ENCODE results near the gene NSUN5.
"Not testable (repeated sequence)": the region's sequence is repeated elsewhere in the genome, so short reads cannot be mapped to it uniquely, and the experiment has no call there.

The NSUN5 gene

DNA sequence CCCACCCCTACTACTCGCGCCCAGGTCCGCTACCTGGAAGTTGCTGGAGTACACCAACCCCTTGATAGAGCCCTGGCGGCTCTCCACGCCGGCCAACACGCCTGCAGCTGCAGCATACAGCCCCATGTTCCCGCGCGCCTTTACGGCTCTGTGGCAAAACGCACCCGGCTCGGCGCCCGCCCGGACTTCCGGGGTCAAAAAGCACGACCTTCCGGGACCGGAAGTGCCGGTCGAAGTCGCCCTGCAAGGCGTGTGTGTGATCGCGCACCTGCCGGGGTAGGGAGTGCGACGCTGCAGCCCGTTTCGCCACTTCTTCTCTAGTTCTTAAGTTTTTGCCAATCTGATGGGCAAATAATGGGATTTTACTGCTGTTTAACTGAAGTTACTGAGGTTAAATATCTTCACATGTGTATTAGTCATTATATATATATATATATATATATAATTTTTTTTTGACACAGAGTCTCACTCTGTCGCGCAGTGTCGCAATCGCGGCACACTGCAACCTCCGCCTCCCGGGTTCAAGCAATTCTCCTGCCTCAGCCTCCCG, at the start of gene NSUN5:
NSUN5 (minus strand) TSS at position 162 of the 550 bp plus-strand sequence; CDS start at position 126, 36 bp downstream.
- DNase-seq, result peak; percentile 51 to 89

DNA sequence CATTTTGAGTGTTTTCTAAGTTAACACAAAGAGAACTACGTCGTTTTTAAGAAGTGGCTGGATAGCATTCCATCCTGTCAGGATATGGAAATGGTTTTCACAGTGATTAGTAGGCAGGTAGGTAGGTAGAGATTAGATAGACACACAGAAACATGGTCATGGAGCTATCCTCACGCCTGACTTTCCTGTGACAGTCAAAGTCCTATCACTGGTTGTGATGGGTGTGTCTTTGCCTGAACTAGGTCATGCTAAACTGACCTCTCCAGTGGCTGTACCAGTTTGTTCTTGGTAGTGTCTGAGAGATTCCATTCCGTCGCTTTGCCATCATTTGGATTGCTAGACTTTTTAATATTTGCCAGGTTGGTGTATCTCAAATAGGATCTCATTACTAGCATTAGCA, 47.5 kb upstream of the NSUN5 start:
- no peak for DNase-seq

DNA sequence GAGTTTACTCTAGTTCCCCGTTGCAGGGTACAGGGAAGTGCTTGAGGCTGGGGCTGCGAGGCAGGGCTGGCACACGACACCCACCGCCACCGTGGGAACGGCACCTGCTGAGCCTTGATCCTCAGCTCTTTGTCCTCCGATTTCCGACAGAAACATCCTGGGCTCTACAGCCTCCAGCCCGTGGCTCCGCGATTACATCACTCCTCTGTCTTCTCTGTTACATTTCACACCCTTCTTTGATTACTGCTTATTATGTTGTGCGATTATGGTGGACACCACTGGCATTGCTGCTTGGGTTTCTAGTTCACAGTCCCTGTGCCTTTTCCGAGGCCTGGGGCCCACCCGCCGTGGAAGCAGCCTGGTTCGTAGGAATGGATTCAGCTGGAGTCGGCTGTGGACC, 46.2 kb upstream of the NSUN5 start:
- no peak for DNase-seq

DNA sequence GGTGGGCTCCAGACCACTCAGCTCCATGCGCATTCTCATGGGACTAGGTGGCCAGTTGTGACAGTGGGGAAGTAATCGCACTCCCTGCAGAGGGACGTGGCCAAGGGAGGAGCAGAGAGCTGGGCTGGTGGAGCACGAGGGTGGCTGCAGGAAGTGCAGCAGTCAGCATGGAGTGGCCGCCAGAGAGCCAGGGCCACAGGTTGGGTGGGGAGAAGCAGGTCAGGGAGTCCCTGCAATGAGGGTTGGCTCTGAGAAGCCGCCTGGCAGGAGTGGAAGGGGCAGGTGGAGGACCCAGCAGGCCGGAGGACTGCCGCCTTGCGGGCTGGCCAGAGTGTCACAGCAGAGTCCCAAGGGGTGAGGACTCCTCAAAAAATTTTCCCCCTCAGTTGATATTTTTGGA, 45.6 kb upstream of the NSUN5 start:
- no peak for DNase-seq

DNA sequence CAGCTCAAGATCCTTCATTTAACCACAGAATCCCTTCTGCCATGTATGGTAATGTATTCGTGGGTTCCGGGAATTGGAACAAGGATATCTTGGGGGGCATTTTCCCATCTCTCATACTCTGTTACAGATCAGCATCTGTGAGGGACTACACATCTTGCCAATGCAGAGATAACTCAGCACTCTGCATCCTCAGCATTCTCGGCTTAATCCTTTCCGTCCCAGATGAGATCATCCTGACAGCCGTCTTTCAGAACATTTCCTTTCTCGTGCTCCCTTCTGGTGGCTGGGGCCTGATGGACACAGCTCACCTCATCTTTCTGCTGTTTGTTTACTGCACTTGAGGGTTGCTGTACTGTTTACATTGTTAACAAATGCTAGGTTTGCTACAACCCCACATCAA, 44.6 kb upstream of the NSUN5 start:
- no peak for DNase-seq

DNA sequence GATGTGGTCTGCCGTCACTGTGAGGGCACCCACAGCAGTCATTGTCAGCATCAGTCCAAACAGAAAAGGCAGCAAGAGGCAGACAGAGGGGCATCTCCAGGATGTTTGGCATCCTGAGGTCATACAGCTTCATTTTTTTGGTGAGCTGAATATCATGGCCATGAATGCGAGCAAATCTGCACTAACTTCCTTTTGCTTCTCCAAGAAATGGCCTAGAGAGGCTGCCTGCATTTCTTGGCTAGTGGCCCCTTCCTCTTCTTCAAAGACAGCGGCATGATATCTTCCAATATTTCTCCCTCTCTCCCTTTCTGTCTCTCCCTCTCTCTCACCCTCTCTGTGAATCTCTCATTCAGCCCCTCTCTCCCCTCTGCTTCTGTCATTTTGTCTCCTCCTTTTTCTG, 44.2 kb upstream of the NSUN5 start:
- no peak for DNase-seq

DNA sequence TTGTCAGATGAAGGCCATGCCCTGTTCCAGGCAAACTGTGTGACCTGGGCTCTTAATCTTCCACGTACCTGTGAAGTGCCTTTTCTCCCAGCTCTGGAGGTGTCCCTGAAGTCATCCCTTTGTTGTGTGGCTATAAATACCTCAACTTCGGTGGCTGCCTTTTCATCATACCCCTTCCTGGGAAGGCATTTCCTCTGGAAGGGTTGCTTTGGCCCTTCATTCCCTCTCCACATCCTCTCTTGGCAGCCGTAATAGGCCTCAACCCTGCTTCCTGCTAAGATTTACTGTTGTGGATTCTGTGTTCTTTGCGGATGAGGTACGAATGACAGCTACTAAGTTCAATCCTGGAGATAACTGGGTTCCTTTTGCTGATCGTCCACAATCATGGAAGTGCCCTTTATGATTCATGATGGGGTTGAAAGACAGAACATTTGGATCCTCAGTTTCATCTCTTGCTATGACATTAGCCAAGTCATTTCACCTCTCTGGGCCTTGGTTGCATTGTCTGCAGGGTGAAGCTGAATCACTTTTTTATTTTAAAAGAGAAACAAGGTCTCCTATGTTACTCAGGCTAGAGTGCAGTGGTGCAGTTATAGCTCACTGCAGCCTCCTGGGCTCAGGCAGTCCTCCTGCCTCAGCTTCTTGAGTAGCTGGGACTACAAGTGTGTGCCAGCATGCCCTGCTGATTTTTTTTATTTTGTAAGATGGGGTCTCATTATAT, 43.0 kb upstream of the NSUN5 start:
- DNase-seq, result no peak

DNA sequence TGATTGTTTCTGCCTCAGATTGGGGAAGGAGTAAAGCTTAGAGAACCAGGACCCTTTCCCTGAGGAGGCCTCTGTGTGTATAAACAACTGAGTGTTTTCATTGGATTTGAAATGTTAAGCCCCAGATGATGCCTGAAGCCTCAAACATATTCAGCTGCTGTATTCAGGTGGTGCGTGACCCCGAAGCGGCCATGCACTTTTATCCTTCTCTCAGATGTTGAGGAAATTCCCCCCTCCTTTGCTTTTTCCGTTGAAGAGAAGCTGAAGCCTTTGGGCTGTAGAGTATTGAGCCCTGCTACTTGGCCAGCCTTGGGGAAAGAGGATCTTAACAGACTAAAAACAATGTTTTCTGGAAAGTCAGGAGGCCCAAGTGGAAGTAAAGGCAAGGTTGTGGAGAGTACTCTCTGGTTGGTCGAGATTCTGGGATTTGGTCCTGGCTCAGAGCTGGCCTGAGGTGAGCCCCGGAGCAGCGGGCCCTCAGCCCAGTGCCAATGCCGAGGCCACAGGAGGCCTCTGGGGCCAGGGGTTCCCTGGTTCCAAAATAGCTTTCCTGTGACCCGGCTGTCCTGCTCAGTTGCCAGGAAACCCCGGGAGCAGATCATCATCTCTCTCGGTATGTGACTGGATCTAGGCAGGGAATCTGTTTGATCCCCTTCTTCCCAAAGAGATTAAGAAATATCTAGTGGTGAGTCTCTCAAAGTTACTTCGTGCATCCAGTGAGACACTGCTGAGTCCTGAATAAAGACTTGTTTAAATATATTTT, 41.9 kb upstream of the NSUN5 start:
- no peak for DNase-seq

DNA sequence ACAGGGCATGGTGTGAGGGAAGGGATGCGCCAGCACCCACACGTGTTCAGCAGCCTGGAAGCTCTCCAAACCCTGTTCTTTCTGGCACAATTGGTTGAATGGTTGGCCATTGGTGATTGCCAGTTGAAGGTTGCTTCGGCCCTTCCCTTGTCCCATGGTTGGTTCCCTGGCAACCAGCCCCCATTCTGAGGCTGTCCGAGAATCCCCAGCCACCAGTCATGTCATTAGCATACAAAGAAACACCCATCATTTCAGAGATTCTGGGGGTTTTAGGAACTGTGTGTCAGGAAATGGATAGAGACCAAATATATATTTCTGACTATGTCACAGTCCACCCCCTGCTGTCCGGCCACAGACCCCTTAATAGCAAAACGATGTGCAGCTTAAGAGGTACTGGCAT, 41.1 kb upstream of the NSUN5 start:
- no peak for DNase-seq

DNA sequence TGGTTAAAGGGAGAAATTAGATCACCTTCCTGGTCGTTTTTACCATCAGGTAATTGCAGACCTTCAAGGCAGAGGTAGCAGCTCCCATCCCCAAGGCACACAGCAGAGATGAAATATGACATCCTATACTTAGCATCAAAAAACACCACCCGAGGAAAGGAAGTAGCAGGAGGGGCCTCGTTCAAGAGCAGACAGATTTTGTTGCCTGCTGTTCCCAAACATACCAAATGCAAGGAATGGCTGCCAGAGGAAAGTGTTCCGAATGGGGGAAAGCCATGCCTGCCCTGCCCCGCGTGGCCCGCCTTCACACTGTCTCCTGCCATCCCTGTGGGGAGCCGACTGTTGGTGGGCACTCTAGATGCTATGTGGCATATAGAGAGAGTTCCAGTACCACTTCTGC, 37.3 kb upstream of the NSUN5 start:
- peak in 1 of 2 experiments; percentile 71 for DNase-seq

DNA sequence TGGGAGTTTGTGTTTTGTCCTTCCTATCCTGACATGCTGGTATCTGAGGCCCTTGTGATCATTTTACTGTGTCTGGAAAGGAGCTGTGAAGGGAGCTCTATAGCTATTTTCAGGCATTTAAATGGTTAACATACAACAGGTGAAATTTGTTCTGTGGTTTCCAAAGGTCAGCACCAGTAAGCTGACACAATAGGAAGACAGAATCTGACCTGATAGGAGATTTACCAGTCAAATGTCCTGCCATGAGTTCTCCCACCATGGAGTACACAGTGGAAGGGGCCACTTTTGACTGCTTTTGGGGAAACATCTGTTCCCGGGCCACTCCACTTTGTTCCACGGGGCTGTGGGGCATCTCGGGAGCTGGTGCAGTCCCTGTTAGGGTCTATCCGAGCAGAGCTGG, 36.9 kb upstream of the NSUN5 start:
- DNase-seq, result peak; percentile 63 to 77

DNA sequence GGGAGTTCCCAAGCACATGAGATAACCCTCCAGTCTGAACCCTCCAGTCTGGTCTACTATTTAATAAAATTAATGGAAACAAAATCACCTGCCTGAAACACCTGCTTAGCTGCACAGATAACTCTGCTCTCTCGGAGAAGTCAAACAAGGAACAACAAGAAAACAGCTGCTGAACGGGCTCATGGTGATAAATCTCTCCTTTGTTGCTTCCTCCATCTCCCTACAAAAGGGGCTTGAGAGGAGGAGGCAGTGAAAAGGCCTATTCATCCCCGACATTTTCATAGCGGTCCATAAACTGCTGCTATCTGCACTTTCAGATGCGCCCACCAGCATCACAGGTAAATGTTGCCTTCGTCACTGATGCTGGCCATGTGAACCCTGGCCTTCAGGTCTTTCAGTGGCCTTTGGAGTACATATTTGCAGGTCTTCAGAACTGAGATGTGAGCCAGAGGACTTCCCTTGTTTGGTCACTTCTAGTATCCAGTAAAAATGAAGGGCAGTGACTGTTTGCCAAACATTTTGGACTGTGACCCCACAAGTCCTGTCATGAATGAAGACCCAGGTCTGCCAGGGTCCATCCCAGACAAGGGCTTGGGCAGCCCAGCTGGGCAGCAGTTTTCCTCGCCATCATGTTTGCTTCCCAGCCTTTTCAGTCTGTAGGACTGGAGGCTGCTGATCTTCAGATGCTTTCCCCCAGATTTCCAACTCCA, 35.2 kb upstream of the NSUN5 start:
- DNase-seq, result peak; percentile 22 to 23

DNA sequence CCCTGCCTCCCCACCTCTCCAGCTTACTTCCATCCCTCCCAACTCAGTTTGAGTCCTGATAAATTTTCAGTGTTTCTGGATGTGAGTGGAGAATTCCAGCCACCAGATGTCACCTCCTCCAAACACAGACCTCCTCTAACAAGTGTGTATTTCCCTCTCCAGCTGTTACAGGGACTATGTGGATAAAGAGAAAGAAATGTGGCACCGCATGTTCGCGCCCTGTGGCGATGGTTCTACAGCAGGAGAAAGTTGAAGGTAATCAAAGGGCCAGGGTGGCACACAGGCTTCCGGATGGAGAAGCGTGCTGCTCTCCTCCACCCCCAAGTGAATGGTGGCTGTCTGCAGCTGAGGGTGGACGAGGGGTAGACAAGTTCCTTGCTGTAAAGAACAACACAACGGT, 34.0 kb upstream of the NSUN5 start:
- DNase-seq, result peak in 1 of 2 experiments; percentile 43

DNA sequence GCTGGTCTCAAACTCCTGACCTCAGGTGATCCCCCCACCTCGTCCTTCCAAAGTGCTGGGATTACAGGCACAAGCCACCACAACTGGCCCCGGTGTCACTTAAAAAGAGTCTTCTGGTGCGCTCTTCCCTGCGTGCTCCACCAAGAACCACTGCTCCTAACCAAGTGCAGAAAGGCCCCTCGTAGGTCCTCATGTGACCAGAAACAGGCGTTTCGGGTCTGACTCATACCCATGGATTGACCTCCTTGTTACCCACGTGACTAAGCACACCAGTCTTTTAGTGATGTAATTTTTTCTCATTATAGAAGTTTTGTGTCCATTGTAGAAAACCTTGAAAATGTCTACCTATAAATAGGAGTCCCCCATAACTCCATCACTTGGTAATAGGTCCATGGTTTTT, 33.3 kb upstream of the NSUN5 start:
- no peak for DNase-seq

DNA sequence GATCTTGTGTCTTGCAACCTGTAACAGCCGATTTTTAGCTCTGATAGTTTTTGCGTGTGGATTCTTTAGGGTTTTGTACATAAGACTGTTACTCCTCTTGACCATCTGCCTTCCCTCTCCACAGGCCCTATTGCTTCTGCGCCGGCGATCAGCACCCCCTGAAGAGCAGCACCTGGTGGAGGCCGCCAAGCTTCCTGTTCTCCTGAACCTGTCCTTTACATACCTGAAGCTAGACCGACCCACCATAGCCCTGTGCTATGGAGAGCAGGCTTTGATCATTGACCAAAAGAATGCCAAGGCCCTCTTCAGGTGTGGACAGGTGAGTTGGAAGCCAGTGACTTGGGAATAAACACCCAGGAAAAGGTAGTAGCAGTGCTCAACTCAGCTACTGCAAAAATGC, 31.9 kb upstream of the NSUN5 start:
- no peak for DNase-seq

DNA sequence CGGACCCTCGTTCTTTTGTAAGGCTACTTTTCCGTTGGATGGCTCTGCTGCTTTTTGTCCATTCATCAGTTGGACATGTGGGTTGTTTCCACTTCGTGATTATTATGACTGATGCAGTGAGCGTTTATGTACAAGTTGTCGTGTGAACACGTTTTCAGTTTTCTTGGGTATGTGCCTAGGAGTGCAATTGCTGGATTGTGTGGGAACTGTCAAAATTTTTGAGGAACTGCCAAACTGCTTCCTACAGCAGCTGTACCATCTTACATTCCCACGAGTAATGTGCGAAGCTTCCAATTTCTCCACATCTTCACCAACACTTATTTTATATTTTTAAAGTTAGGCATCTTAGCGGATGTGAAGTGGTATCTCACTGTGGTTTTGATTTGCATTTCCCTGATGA, 29.7 kb upstream of the NSUN5 start:
- DNase-seq, result no peak

DNA sequence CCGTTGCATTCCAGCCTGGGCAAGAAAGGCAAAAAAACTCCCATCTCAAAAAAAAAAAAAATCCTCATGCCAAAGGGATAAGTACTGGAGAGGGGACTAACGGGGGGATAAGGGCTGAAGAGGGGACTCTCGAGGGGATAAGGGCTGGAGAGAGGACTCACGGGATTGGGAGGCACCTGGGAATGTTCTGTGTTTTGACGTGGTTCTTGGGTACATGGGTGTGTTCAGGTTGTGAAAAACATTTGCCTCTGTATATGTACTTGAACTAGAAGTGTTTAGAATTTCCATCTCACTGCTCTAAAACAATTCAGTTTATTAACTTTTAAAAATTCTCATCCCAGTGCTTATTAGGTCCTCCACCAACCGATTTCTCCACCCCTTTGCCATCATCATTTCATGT, 23.8 kb upstream of the NSUN5 start:
- no peak for DNase-seq

DNA sequence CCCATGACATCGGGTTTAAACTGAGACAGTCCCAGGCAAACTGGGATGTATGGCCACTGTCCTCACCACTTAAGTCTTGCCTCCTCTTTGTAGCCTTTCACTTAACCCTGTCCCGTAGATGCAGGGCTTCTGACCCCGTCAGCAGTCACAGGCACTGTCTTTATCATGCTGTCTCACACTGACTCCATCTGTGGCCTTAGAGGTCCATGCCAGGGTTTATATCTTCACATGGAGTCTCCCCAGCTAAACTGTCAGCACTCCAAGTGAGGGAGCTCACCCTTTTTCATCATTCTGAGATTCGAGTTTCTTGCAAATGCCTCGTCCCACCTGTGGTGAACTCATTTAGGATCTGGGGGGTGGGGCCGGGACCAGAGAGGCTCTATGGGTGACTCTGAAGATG, 22.1 kb upstream of the NSUN5 start:
- no peak for DNase-seq

DNA sequence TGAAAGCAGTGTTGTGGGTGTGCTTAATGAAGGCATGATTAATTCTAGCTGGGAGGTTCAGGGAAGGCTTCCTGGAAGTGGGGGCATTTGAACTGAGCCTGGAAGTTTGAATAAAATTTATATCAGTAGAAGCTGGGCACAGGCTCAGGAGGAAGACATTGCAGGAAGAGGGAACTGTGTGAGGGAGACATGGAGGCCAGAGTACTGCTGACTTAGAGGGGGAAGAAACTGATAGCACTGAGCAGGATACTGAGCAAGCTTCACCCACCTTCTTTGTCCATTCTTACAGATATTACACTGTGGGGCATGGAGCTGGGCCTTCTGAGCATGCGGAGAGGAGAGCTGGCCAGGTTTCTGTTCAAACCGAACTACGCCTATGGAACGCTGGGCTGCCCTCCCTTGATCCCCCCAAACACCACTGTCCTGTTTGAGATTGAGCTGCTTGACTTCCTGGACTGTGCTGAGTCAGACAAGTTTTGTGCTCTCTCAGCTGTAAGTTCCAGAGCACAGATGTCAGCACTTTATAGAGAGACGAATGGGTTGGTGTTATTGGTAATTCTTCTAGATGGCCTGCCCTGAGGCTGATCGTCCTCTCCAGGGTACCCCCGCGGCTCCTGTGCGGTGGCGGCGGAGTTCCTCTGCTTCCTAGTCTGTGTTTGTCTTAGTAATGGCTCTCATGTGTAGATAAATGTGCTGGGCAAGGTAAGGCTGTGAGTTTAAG, 21.4 kb upstream of the NSUN5 start:
- no peak for DNase-seq

DNA sequence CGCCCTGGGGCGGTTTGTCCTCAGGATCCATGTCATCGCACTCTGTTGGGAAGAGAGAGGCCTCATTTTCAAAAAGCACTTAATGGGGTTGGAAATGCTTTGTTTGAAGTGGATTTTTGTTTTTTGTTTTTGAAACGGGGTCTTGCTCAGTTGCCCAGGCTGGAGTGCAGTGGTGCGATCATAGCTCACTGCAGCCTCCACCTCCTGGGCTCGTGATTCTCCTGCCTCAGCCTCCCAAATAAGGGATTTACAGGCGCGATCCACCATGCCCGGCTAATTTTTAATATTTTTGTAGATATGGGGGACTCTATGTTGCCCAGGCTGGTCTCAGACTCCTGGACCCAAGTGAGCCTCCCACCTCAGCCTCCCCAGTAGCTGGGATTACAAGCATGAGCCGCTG, 20.1 kb upstream of the NSUN5 start:
- no peak for DNase-seq

DNA sequence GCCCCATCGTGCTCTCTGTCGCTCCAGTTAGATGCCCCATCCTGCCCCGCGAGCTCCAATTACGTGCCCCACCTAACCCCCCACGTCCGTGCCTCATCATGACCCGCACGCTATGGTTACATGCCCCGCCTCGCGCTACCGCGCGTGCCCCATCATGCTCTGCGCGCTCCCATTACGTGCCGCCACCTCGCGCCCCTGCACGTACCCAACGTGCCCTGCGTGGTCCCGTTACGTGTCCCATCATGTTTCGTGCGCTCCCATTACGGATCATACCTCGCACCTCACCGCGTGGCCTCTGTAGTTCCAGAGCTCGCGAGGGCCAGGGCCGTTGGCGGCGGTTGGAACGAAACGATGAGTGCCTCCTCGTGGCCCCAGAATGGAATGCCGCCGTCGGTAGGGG, 19.3 kb upstream of the NSUN5 start, which contains the start of the genes FKBP6 and TRIM50:
FKBP6 (plus strand) TSS at position 240 of the 400 bp plus-strand sequence. CDS start 268 bp downstream, outside the sequence.
TRIM50 (minus strand) TSS at position 161 of the 400 bp plus-strand sequence. CDS start 3,295 bp downstream, outside the sequence.
- not testable (repeated sequence) for DNase-seq

DNA sequence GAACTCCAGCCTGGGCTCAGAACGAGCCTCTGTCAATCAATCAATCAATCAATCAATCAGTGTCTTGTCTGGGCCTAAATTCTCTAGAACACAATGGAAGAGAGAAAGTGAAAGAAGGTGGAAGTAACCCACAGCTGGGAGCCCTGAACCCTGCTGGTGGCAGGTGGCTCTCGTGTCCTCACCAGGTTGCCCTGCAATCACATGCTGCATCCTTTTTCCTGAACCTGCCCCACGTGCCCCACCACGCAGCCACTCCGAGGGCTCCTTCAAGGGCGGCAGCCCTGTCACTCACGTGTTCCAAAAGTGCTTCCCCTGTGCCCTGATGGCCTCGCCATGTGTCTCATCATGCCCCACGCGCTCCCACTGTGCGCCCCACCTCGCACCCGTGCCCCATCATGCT, 18.8 kb upstream of the NSUN5 start:
- not testable (repeated sequence) for DNase-seq

DNA sequence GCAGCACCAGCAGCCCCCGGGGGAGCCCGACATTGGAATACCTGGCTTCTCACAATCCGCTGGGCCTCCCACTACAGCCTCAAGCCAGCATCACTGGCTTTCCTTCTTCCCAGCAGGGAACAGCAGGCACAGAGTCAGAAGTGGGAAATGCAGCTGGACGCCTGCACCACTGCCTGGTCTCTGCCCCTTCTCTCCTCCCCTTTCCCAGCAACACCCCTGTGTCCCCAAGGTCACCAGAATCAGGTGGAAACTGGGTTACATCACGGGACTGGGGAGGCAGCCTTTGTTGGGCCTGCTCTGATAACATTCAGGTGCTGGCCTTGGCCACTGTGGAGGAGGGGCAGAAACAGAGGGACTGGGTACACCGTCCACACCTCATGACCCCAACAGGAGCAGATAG, 16.8 kb upstream of the NSUN5 start:
- DNase-seq, result not testable (repeated sequence)

All from NCI-H526 (cell line).